ENCODE measurements around the gene ANKRD29.

ANKRD29 gene

DNA sequence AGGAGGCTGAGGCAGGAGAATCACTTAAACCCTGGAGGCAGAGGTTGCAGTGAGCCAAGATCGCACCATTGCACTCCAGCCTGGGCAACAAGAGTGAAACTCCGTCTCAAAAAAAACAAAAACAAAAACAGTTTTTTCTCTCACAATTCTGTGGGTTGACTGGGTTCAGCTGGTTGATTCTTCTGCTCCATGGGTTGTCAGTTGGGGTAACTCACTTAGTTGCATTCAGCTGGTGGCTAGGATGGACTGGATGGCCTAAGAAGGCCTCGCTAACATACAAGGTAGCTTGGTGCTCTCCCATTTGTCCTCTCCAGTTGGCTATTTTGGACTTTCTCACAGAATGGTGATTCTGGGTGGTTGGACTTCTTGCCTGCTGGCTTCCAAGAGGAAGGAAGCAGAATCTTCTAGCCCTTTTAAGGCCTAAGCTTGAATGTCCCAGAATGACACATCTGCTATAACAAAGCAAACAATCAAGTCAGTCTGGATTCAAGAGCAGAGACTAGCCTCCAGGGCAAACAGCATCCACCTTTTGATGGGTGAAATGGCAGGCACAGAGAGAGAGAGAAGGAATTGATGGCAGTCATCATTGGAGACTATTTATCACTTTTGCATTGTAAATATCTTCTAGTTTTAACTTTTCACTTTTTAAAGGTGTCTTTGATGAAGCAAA is 44.4 kb upstream of the ANKRD29 start:
- H3K23ac ChIP-seq (ENCODE audit: low read length), result no peak overlapping the region
- no peaks in the 10 kb centered on the region for H3K36me3 ChIP-seq (ENCODE audit: control insufficient read depth, insufficient read depth, low read length)
- no peak overlapping the region for H3K56ac ChIP-seq (ENCODE audit: low read length)
- H3K27ac ChIP-seq (ENCODE audit: low read depth, low read length), result no peak overlapping the region
- no peaks in the 10 kb centered on the region for H3K4me1 ChIP-seq (ENCODE audit: control insufficient read depth, low read depth, low read length)
- no peak overlapping the region for H3K9ac ChIP-seq (ENCODE audit: low read length)
- H2BK5ac ChIP-seq (ENCODE audit: low read length), result no peak overlapping the region
- no peak overlapping the region for H3K18ac ChIP-seq (ENCODE audit: low read length)
- no peak overlapping the region for H2BK15ac ChIP-seq (replicated peaks; ENCODE audit: low read depth)
- H3K4ac ChIP-seq (ENCODE audit: low read depth, low read length), result no peak overlapping the region
- H3K4me3 ChIP-seq (ENCODE audit: low read length), result no peak overlapping the region
- no CpG with 5 or more reads among the region's 3 CpGs for WGBS (ENCODE audit: extremely low coverage, insufficient coverage, low lambda C conversion rate)
- no peaks in the 10 kb centered on the region for H3K79me1 ChIP-seq (ENCODE audit: low read length)
- no peak overlapping the region for H4K5ac ChIP-seq (ENCODE audit: low read length)
- DNase-seq, result no peak
- H3K27me3 ChIP-seq (ENCODE audit: insufficient read depth, low read length, poor library complexity), result no peaks in the 10 kb centered on the region
- no peak overlapping the region for H3K4me2 ChIP-seq (ENCODE audit: low read length)
- H2AK5ac ChIP-seq (ENCODE audit: low read length), result no peak overlapping the region
- no peak overlapping the region for H2BK120ac ChIP-seq (ENCODE audit: low read depth, low read length)
- no peaks in the 10 kb centered on the region for H3K79me2 ChIP-seq (ENCODE audit: control insufficient read depth, insufficient read depth, low read length)
- no peak overlapping the region for H4K8ac ChIP-seq (ENCODE audit: low read depth, low read length)

DNA sequence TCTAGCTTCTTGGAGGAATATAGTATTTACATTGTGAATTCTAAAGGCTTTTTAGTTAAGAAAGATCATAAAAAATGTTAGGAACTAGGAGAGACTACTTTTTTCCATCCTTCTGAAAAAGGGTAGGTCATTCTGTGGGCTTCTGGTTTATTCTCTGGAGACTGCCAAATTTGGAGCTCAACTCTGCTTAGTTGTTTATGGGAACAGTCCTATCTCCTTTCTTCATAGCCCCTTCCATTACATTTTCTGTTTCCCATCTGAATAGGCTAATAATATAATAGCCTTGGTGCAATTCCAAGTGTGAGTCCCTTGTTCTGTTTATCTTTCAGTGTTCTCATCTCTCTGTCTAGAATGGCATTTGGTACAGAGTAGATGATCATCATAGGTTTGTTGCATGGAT is 42.1 kb upstream of the ANKRD29 start:
- H3K56ac ChIP-seq (ENCODE audit: low read length), result no peak overlapping the region
- no peaks in the 10 kb centered on the region for H3K4me1 ChIP-seq (ENCODE audit: control insufficient read depth, low read depth, low read length)
- no peak overlapping the region for H2AK5ac ChIP-seq (ENCODE audit: low read length)
- no peaks in the 10 kb centered on the region for H3K79me2 ChIP-seq (ENCODE audit: control insufficient read depth, insufficient read depth, low read length)
- no peak overlapping the region for H2BK15ac ChIP-seq (replicated peaks; ENCODE audit: low read depth)
- no peak overlapping the region for H3K27ac ChIP-seq (ENCODE audit: low read depth, low read length)
- no peak overlapping the region for H2BK5ac ChIP-seq (ENCODE audit: low read length)
- no peak overlapping the region for H3K23ac ChIP-seq (ENCODE audit: low read length)
- no peak overlapping the region for H4K8ac ChIP-seq (ENCODE audit: low read depth, low read length)
- no peak overlapping the region for H3K4me3 ChIP-seq (ENCODE audit: low read length)
- H3K9ac ChIP-seq (ENCODE audit: low read length), result no peak overlapping the region
- no peak overlapping the region for H3K4ac ChIP-seq (ENCODE audit: low read depth, low read length)
- no peak overlapping the region for H3K18ac ChIP-seq (ENCODE audit: low read length)
- no peak overlapping the region for H2BK120ac ChIP-seq (ENCODE audit: low read depth, low read length)
- DNase-seq, result no peak
- H4K5ac ChIP-seq (ENCODE audit: low read length), result no peak overlapping the region
- no peaks in the 10 kb centered on the region for H3K36me3 ChIP-seq (ENCODE audit: control insufficient read depth, insufficient read depth, low read length)
- H3K4me2 ChIP-seq (ENCODE audit: low read length), result no peak overlapping the region
- H3K79me1 ChIP-seq (ENCODE audit: low read length), result no peaks in the 10 kb centered on the region
- no peaks in the 10 kb centered on the region for H3K27me3 ChIP-seq (ENCODE audit: insufficient read depth, low read length, poor library complexity)

DNA sequence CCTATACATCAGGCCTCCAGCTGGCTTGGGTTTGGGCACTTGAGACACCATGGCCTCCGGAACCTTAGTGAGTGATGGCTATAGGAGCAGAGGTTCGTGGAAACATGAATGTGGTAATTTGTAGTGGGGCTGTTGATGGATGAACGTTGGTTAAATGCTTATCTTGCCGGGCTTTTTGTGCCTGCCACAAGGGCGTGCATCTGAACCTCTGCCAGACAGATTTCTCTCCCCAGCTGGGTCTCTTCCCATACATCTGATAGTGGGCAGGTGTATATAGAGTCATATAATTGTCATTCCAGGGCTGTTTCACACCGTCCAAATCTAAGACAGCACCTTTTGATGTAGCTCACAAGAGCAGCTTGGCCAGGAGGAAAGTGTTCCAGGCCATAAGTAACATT is 41.3 kb upstream of the ANKRD29 start:
- no peak overlapping the region for H3K4ac ChIP-seq (ENCODE audit: low read depth, low read length)
- no peak overlapping the region for H4K8ac ChIP-seq (ENCODE audit: low read depth, low read length)
- no peak overlapping the region for H2AK5ac ChIP-seq (ENCODE audit: low read length)
- H3K4me2 ChIP-seq (ENCODE audit: low read length), result no peak overlapping the region
- no peak overlapping the region for H3K9ac ChIP-seq (ENCODE audit: low read length)
- no peak overlapping the region for H2BK120ac ChIP-seq (ENCODE audit: low read depth, low read length)
- no peak overlapping the region for H3K27ac ChIP-seq (ENCODE audit: low read depth, low read length)
- H3K56ac ChIP-seq (ENCODE audit: low read length), result no peak overlapping the region
- no peaks in the 10 kb centered on the region for H3K79me1 ChIP-seq (ENCODE audit: low read length)
- no peak overlapping the region for H2BK15ac ChIP-seq (replicated peaks; ENCODE audit: low read depth)
- H2BK5ac ChIP-seq (ENCODE audit: low read length), result no peak overlapping the region
- no peak for DNase-seq
- no peaks in the 10 kb centered on the region for H3K36me3 ChIP-seq (ENCODE audit: control insufficient read depth, insufficient read depth, low read length)
- no peaks in the 10 kb centered on the region for H3K79me2 ChIP-seq (ENCODE audit: control insufficient read depth, insufficient read depth, low read length)
- H3K23ac ChIP-seq (ENCODE audit: low read length), result no peak overlapping the region
- H4K5ac ChIP-seq (ENCODE audit: low read length), result no peak overlapping the region
- no peaks in the 10 kb centered on the region for H3K27me3 ChIP-seq (ENCODE audit: insufficient read depth, low read length, poor library complexity)
- H3K4me1 ChIP-seq (ENCODE audit: control insufficient read depth, low read depth, low read length), result no peaks in the 10 kb centered on the region
- H3K4me3 ChIP-seq (ENCODE audit: low read length), result no peak overlapping the region
- WGBS (ENCODE audit: extremely low coverage, insufficient coverage, low lambda C conversion rate), result no CpG with 5 or more reads among the region's 6 CpGs
- no peak overlapping the region for H3K18ac ChIP-seq (ENCODE audit: low read length)

GRCh38 chr18:23703057-23703986 is 40.6 kb upstream of the ANKRD29 start:
- H2BK5ac ChIP-seq (ENCODE audit: low read length), result no peak overlapping the region
- no peak overlapping the region for H4K5ac ChIP-seq (ENCODE audit: low read length)
- H3K4ac ChIP-seq (ENCODE audit: low read depth, low read length), result no peak overlapping the region
- no peak overlapping the region for H2BK120ac ChIP-seq (ENCODE audit: low read depth, low read length)
- H3K4me1 ChIP-seq (ENCODE audit: control insufficient read depth, low read depth, low read length), result no peaks in the 10 kb centered on the region
- no peak overlapping the region for H2BK15ac ChIP-seq (replicated peaks; ENCODE audit: low read depth)
- no peaks in the 10 kb centered on the region for H3K36me3 ChIP-seq (ENCODE audit: control insufficient read depth, insufficient read depth, low read length)
- no peaks in the 10 kb centered on the region for H3K79me2 ChIP-seq (ENCODE audit: control insufficient read depth, insufficient read depth, low read length)
- no peak overlapping the region for H3K27ac ChIP-seq (ENCODE audit: low read depth, low read length)
- H3K23ac ChIP-seq (ENCODE audit: low read length), result no peak overlapping the region
- no peak overlapping the region for H4K8ac ChIP-seq (ENCODE audit: low read depth, low read length)
- no peaks in the 10 kb centered on the region for H3K79me1 ChIP-seq (ENCODE audit: low read length)
- H3K56ac ChIP-seq (ENCODE audit: low read length), result no peak overlapping the region
- no peak overlapping the region for H3K18ac ChIP-seq (ENCODE audit: low read length)
- no CpG with 5 or more reads among the region's 6 CpGs for WGBS (ENCODE audit: extremely low coverage, insufficient coverage, low lambda C conversion rate)
- H3K27me3 ChIP-seq (ENCODE audit: insufficient read depth, low read length, poor library complexity), result no peaks in the 10 kb centered on the region
- no peak overlapping the region for H2AK5ac ChIP-seq (ENCODE audit: low read length)
- peak; percentile 52 for DNase-seq
- no peak overlapping the region for H3K4me2 ChIP-seq (ENCODE audit: low read length)
- no peak overlapping the region for H3K4me3 ChIP-seq (ENCODE audit: low read length)
- no peak overlapping the region for H3K9ac ChIP-seq (ENCODE audit: low read length)

DNA sequence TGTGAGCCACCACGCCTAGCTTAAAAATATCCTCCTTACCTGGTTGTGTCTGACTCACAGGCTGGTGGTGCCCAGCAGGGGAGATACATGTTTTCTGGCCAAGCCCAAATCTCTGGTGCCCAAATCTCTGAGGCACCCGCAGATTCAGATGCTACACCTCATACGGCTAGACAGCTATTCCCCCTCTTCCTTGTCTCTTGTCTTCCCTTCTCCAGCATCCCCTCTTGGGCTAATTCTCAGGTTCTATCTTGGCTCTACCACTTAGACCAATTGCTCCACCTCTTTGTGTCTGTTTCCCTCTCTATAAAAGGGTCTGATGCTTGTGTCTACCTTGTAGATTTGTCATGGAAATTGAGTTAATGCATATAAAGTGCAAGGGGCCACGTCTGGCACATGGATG is 39.9 kb upstream of the ANKRD29 start:
- WGBS (ENCODE audit: extremely low coverage, insufficient coverage, low lambda C conversion rate), result no CpG with 5 or more reads among the region's 4 CpGs
- no peak overlapping the region for H2BK5ac ChIP-seq (ENCODE audit: low read length)
- no peak overlapping the region for H2BK15ac ChIP-seq (replicated peaks; ENCODE audit: low read depth)
- no peaks in the 10 kb centered on the region for H3K79me2 ChIP-seq (ENCODE audit: control insufficient read depth, insufficient read depth, low read length)
- H3K4me2 ChIP-seq (ENCODE audit: low read length), result no peak overlapping the region
- H4K8ac ChIP-seq (ENCODE audit: low read depth, low read length), result no peak overlapping the region
- no peak overlapping the region for H3K27ac ChIP-seq (ENCODE audit: low read depth, low read length)
- no peak for DNase-seq
- H2AK5ac ChIP-seq (ENCODE audit: low read length), result no peak overlapping the region
- H3K56ac ChIP-seq (ENCODE audit: low read length), result no peak overlapping the region
- no peaks in the 10 kb centered on the region for H3K4me1 ChIP-seq (ENCODE audit: control insufficient read depth, low read depth, low read length)
- no peak overlapping the region for H2BK120ac ChIP-seq (ENCODE audit: low read depth, low read length)
- no peak overlapping the region for H3K4ac ChIP-seq (ENCODE audit: low read depth, low read length)
- H3K9ac ChIP-seq (ENCODE audit: low read length), result no peak overlapping the region
- no peak overlapping the region for H3K4me3 ChIP-seq (ENCODE audit: low read length)
- no peak overlapping the region for H3K23ac ChIP-seq (ENCODE audit: low read length)
- H3K36me3 ChIP-seq (ENCODE audit: control insufficient read depth, insufficient read depth, low read length), result no peaks in the 10 kb centered on the region
- no peak overlapping the region for H3K18ac ChIP-seq (ENCODE audit: low read length)
- no peaks in the 10 kb centered on the region for H3K79me1 ChIP-seq (ENCODE audit: low read length)
- no peaks in the 10 kb centered on the region for H3K27me3 ChIP-seq (ENCODE audit: insufficient read depth, low read length, poor library complexity)
- no peak overlapping the region for H4K5ac ChIP-seq (ENCODE audit: low read length)

Measured in mesendoderm (in vitro differentiated cells).